ENCODE data around the gene CNGA3.
"Not testable (repeated sequence)": the region's sequence is repeated elsewhere in the genome, so short reads cannot be mapped to it uniquely, and the experiment has no call there.

The CNGA3 gene

GRCh38 chr2:98346311-98347236 lies at the start of gene CNGA3:
TSS of gene CNGA3 (plus strand) at chr2:98346456. CDS start at chr2:98369976, 23,520 bp downstream.
- DNase-seq: no peak

GRCh38 chr2:98297817-98298682 lies 48.2 kb upstream of the CNGA3 start:
- no peak for DNase-seq

- DNase-seq: no peak
These were observed 47.5 kb upstream of the CNGA3 start for GRCh38 chr2:98298683-98299164.

GRCh38 chr2:98299211-98299905 lies 46.9 kb upstream of the CNGA3 start:
- DNase-seq: no peak

GRCh38 chr2:98300141-98300874 lies 45.9 kb upstream of the CNGA3 start:
- no peak for DNase-seq

GRCh38 chr2:98301469-98301868 lies 44.8 kb upstream of the CNGA3 start:
- DNase-seq: no peak

GRCh38 chr2:98307131-98307696 lies 39.0 kb upstream of the CNGA3 start:
- DNase-seq: not testable (repeated sequence)

- no peak for DNase-seq
These were observed 38.2 kb upstream of the CNGA3 start for GRCh38 chr2:98308068-98308467.

- no peak for DNase-seq
These were observed 37.7 kb upstream of the CNGA3 start for GRCh38 chr2:98308532-98308931.

- no peak for DNase-seq
These were observed 36.7 kb upstream of the CNGA3 start for GRCh38 chr2:98309580-98309979.

- DNase-seq: no peak
These were observed 36.2 kb upstream of the CNGA3 start for GRCh38 chr2:98310010-98310409.

- no peak for DNase-seq
These were observed 35.2 kb upstream of the CNGA3 start for GRCh38 chr2:98311090-98311489.

- DNase-seq: no peak
These were observed 34.3 kb upstream of the CNGA3 start for GRCh38 chr2:98311771-98312545.

GRCh38 chr2:98313492-98314250 lies 32.6 kb upstream of the CNGA3 start:
- no peak for DNase-seq

GRCh38 chr2:98314251-98314650 lies 32.0 kb upstream of the CNGA3 start:
- no peak for DNase-seq

GRCh38 chr2:98315957-98316356 lies 30.3 kb upstream of the CNGA3 start:
- no peak for DNase-seq

- no peak for DNase-seq
These were observed 29.0 kb upstream of the CNGA3 start for GRCh38 chr2:98317214-98317613.

- not testable (repeated sequence) for DNase-seq
These were observed 26.1 kb upstream of the CNGA3 start for GRCh38 chr2:98320171-98320570.

- DNase-seq: no peak
These were observed 22.1 kb upstream of the CNGA3 start for GRCh38 chr2:98324181-98324580.

- no peak for DNase-seq
These were observed 18.5 kb upstream of the CNGA3 start for GRCh38 chr2:98327776-98328175.

Data from stimulated activated CD4-positive, alpha-beta T cell treated with anti-CD3 and anti-CD28 coated beads, Interleukin-1b, Interleukin-23, amount 100 ng/mL, for 48 hours (primary cell).